Raji (cell line): ENCODE measurements around the gene CD244.

Experiments used
- POLR2A ChIP-seq: IDR thresholded peaks from 2 replicates; pipeline ENCODE4 v1.6.1; 2011; ENCODE audit warnings: low read depth, low read length, control low read depth; ENCODE audit not compliant: insufficient read depth

The CD244 gene

GRCh38 chr1:160800645-160801408, 61.9 kb downstream of the CD244 start:
- TF ChIP-seq POLR2A: no peak

- TF ChIP-seq POLR2A: no peak
Measured at GRCh38 chr1:160800142-160800541, 62.5 kb downstream of the CD244 start.

GRCh38 chr1:160799641-160800040, 63.0 kb downstream of the CD244 start:
- no peak for TF ChIP-seq POLR2A

GRCh38 chr1:160798439-160798838, 64.2 kb downstream of the CD244 start:
- no peak for TF ChIP-seq POLR2A

- TF ChIP-seq POLR2A: no peak
Measured at GRCh38 chr1:160797861-160798273, 64.8 kb downstream of the CD244 start.

- TF ChIP-seq POLR2A: no peak
Measured at GRCh38 chr1:160797271-160797709, 65.4 kb downstream of the CD244 start.

- TF ChIP-seq POLR2A: no peak
Measured at GRCh38 chr1:160795951-160796383, 66.7 kb downstream of the CD244 start, which contains the start of gene LY9. TSS of gene LY9 (plus strand) at chr1:160796174. CDS start at chr1:160796188, 14 bp downstream.

- no peak for TF ChIP-seq POLR2A
Measured at GRCh38 chr1:160794376-160794775, 68.3 kb downstream of the CD244 start.

GRCh38 chr1:160789702-160790611, 72.7 kb downstream of the CD244 start:
- peak; percentile 17; the same call in 1 of the 2 replicates for TF ChIP-seq POLR2A

- no peak for TF ChIP-seq POLR2A
Measured at GRCh38 chr1:160789051-160789701, 73.5 kb downstream of the CD244 start.

GRCh38 chr1:160781914-160782689, 80.6 kb downstream of the CD244 start:
- TF ChIP-seq POLR2A: no peak

GRCh38 chr1:160781186-160781766, 81.4 kb downstream of the CD244 start:
- no peak for TF ChIP-seq POLR2A

GRCh38 chr1:160780398-160780755, 82.3 kb downstream of the CD244 start:
- no peak for TF ChIP-seq POLR2A
